ENCODE measurements around the gene ERCC1. TPM values are rescaled to one million over a fixed set of nuclear protein-coding genes. Genes with fewer than 3 reads are reported as not detected.

Gene ERCC1
- polyA plus RNA-seq, 1 donor from 2014 or later = 69.2 TPM

DNA sequence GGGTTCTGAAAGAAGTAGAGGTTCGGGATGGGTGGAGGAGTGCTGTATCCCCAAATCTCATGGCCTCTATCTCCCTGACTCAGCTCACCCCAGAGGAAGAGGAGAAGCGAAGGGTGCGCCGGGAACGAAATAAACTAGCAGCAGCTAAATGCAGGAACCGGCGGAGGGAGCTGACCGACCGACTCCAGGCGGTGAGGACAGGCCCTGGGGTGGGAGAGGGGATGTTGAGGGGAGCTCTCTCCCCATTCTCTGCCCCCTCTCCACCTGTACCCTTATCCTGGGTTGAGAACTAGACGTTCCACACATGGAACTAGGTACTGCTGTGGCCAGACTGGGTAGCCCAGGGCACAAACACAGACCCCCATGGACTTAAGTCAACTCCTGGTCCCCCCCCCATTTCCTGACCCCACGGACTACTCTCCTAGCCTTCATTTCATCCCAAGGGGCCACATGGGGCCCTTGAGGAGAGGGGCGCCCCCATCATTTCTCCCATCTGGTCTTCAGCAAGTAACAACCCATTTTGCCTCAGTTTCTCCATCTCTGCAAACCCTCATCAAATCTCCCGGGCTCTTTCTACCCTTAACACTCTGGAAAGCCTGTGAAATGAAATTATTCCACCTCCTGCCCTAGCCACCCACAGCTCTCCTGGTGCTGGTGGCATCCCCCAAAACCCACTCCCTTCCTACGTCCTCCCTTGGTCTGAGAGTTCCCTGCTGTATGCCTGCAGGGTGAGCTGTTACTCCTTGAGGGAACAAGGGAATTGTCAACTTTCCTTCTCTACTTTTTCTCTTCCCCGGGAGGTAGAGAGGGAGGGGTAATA is 47.6 kb upstream of the ERCC1 start:
- Histone ChIP-seq H3K9ac (ENCODE audit: low read length) (no peak overlapping the region), H3K27ac (ENCODE audit: low read length) (no peak overlapping the region), H3K79me2 (replicated peaks; ENCODE audit: insufficient read depth, low read length) (no peaks in the 10 kb centered on the region), H3K4me2 (ENCODE audit: low read length) (no peak overlapping the region), H3K9me2 (ENCODE audit: insufficient read depth, low read length) (no peaks in the 10 kb centered on the region), H4K20me1 (ENCODE audit: insufficient read depth) (no peaks in the 10 kb centered on the region), H3K9me3 (ENCODE audit: low read length) (no peaks in the 10 kb centered on the region), H3K27me3 (ENCODE audit: insufficient read depth, low read depth, low read length) (peaks cover 20% of the 10 kb centered on the region), H3K36me3 (ENCODE audit: insufficient read depth, low read length) (no peaks in the 10 kb centered on the region), H2AFZ (ENCODE audit: low read depth, low read length) (no peak overlapping the region), H3F3A (ENCODE audit: insufficient read depth, low read length, poor library complexity, severe bottlenecking) (no peaks in the 10 kb centered on the region), H3K4me3 (ENCODE audit: low read length) (no peak overlapping the region)
- TF ChIP-seq MXI1 (conservative IDR thresholded peaks at IDR 0.05; ENCODE audit: poor library complexity, severe bottlenecking) (no peak), POLR2AphosphoS5 (IDR thresholded peaks at IDR 0.05) (no peak), CTCF (IDR thresholded peaks at IDR 0.05; ENCODE audit: poor library complexity, severe bottlenecking) (no peak), EP300 (conservative IDR thresholded peaks at IDR 0.05; ENCODE audit: poor library complexity, severe bottlenecking) (no peak), REST (IDR thresholded peaks at IDR 0.05; ENCODE audit: borderline replicate concordance) (no peak), TAF1 (IDR thresholded peaks at IDR 0.05; ENCODE audit: low read depth) (no peak)

DNA sequence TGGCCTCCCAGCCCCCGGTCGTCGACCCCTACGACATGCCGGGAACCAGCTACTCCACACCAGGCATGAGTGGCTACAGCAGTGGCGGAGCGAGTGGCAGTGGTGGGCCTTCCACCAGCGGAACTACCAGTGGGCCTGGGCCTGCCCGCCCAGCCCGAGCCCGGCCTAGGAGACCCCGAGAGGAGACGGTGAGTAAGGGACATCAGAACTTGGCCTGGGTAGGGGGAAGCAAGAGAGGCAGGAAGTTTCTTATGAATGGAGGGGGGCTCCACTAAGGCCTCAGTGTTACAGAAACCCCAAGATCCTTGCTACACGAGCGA is 47.0 kb upstream of the ERCC1 start:
- Histone ChIP-seq H3K9me3 (ENCODE audit: low read length) (no peaks in the 10 kb centered on the region), H4K20me1 (ENCODE audit: insufficient read depth) (no peaks in the 10 kb centered on the region), H2AFZ (ENCODE audit: low read depth, low read length) (no peak overlapping the region), H3F3A (ENCODE audit: insufficient read depth, low read length, poor library complexity, severe bottlenecking) (no peaks in the 10 kb centered on the region), H3K27ac (ENCODE audit: low read length) (no peak overlapping the region), H3K9ac (ENCODE audit: low read length) (no peak overlapping the region), H3K4me2 (ENCODE audit: low read length) (no peak overlapping the region), H3K79me2 (replicated peaks; ENCODE audit: insufficient read depth, low read length) (no peaks in the 10 kb centered on the region), H3K27me3 (ENCODE audit: insufficient read depth, low read depth, low read length) (peaks cover 20% of the 10 kb centered on the region), H3K9me2 (ENCODE audit: insufficient read depth, low read length) (no peaks in the 10 kb centered on the region), H3K4me3 (ENCODE audit: low read length) (no peak overlapping the region), H3K36me3 (ENCODE audit: insufficient read depth, low read length) (no peaks in the 10 kb centered on the region)
- TF ChIP-seq SMC3 (conservative IDR thresholded peaks at IDR 0.05; ENCODE audit: poor library complexity) (no peak), POLR2AphosphoS5 (IDR thresholded peaks at IDR 0.05) (no peak), REST (IDR thresholded peaks at IDR 0.05; ENCODE audit: borderline replicate concordance) (no peak), EZH2 (IDR thresholded peaks at IDR 0.05; ENCODE audit: borderline replicate concordance, insufficient read depth, low read length, poor library complexity, severe bottlenecking) (no peak), CTCF (IDR thresholded peaks at IDR 0.05; ENCODE audit: poor library complexity, severe bottlenecking) (no peak), RAD21 (conservative IDR thresholded peaks at IDR 0.05) (no peak), TAF1 (IDR thresholded peaks at IDR 0.05; ENCODE audit: low read depth) (no peak), EP300 (conservative IDR thresholded peaks at IDR 0.05; ENCODE audit: poor library complexity, severe bottlenecking) (no peak), MXI1 (conservative IDR thresholded peaks at IDR 0.05; ENCODE audit: poor library complexity, severe bottlenecking) (no peak)

Data from neural cell (in vitro differentiated cells).